Measurements from ENCODE around the gene POLR2E.
"Not testable (repeated sequence)": the region's sequence is repeated elsewhere in the genome, so short reads cannot be mapped to it uniquely, and the experiment has no call there.

Gene POLR2E

GRCh38 chr19:1125601-1126467 lies 30.7 kb upstream of the POLR2E start:
- no peak for DNase-seq

- no peak for DNase-seq
These were observed 28.9 kb upstream of the POLR2E start for GRCh38 chr19:1123885-1124677.

GRCh38 chr19:1123381-1123780 lies 28.2 kb upstream of the POLR2E start:
- DNase-seq: no peak

- no peak for DNase-seq
These were observed 27.8 kb upstream of the POLR2E start for GRCh38 chr19:1122972-1123363.

- no peak for DNase-seq
These were observed 27.1 kb upstream of the POLR2E start for GRCh38 chr19:1122021-1122971.

GRCh38 chr19:1121395-1121794 lies 26.2 kb upstream of the POLR2E start:
- DNase-seq: no peak

- no peak for DNase-seq
These were observed 24.5 kb upstream of the POLR2E start for GRCh38 chr19:1119475-1120217.

GRCh38 chr19:1118999-1119398 lies 23.8 kb upstream of the POLR2E start:
- no peak for DNase-seq

GRCh38 chr19:1117654-1118053 lies 22.5 kb upstream of the POLR2E start:
- no peak for DNase-seq

GRCh38 chr19:1116726-1117581 lies 21.8 kb upstream of the POLR2E start:
- no peak for DNase-seq

- DNase-seq: no peak
These were observed 20.7 kb upstream of the POLR2E start for GRCh38 chr19:1115646-1116420.

GRCh38 chr19:1114728-1115127 lies 19.6 kb upstream of the POLR2E start:
- DNase-seq: not testable (repeated sequence)

GRCh38 chr19:1113986-1114483 lies 18.9 kb upstream of the POLR2E start:
- no peak for DNase-seq

- DNase-seq: peak; percentile 81
These were observed 18.1 kb upstream of the POLR2E start for GRCh38 chr19:1113030-1113985.

GRCh38 chr19:1112268-1113029 lies 17.3 kb upstream of the POLR2E start:
- DNase-seq: no peak

- no peak for DNase-seq
These were observed 16.6 kb upstream of the POLR2E start for GRCh38 chr19:1111641-1112267.
